Activated B cell treated with CpG ODN at 0.5 μM for 24 hours (primary cell): ENCODE results near the gene KCNA5. TPM values are rescaled to one million over a fixed set of nuclear protein-coding genes. Genes with fewer than 3 reads are reported as not detected.

Experiments used
- ATAC-seq: fragments of 200-7000 bp; cut with Tn5 transposase; one replicate; pipeline ENCODE4 v1.10.0; 2021; ENCODE audit warnings: low read depth, mild to moderate bottlenecking, moderate library complexity
- CTCF ChIA-PET: fragments of 350-600 bp; sonication (Branson Sonifier 250); formaldehyde crosslinking; loops from one replicate; lab custom pipeline; 2021; ENCODE audit warnings: antibody characterized with exemption; lab: Charles Lee
- POLR2A ChIA-PET: fragments of 350-600 bp; sonication (Branson Sonifier 250); formaldehyde crosslinking; loops from one replicate; lab custom pipeline; 2021; ENCODE audit warnings: antibody characterized with exemption; lab: Charles Lee
- DNase-seq: peaks from one replicate; pipeline ENCODE4 v3.0.0; 2022
- H3K27ac Mint-ChIP-seq: one replicate; pipeline ENCODE4 v1.8.0; 2020; ENCODE audit warnings: mixed read lengths
- H3K27me3 Mint-ChIP-seq: one replicate; pipeline ENCODE4 v1.8.0; 2021; ENCODE audit warnings: mixed read lengths
- H3K36me3 Mint-ChIP-seq: one replicate; pipeline ENCODE4 v1.8.0; 2021; ENCODE audit warnings: low read depth, mixed read lengths
- H3K4me1 Mint-ChIP-seq: one replicate; pipeline ENCODE4 v1.8.0; 2021; ENCODE audit warnings: mixed read lengths
- H3K4me3 Mint-ChIP-seq: one replicate; pipeline ENCODE4 v1.8.0; 2020; ENCODE audit warnings: mild to moderate bottlenecking, mixed read lengths
- H3K9me3 Mint-ChIP-seq: one replicate; pipeline ENCODE4 v1.8.0; 2020; ENCODE audit warnings: mixed read lengths
- CTCF ChIP-seq: fragments of 200-600 bp; IDR thresholded peaks from one replicate; pipeline ENCODE4 v1.8.0; 2022; ENCODE audit warnings: antibody characterized with exemption, mild to moderate bottlenecking
- intact Hi-C: fragments of 100-400 bp; cut with micrococcal nuclease; formaldehyde crosslinking; loops from one replicate; pipeline ENCODE4 v1.15.1; 2024
- total RNA-seq: library from RNA; stranded (reverse); gene quantifications from 2 replicates; pipeline ENCODE4 v1.2.3, GENCODE V29; 2022

KCNA5 gene
- total RNA-seq, 1 donor from 2014 or later = 0.42 TPM

- no peak overlapping the region for H3K4me3 Mint-ChIP-seq
- H3K27ac Mint-ChIP-seq = no peak overlapping the region
- no peaks in the 10 kb centered on the region for H3K4me1 Mint-ChIP-seq
- intact Hi-C loops = no loop called here
- TF ChIP-seq CTCF = no peak
- DNase-seq (no peak), ATAC-seq (no peak)
- H3K36me3 Mint-ChIP-seq = no peaks in the 10 kb centered on the region
- ChIA-PET POLR2A (no interaction called here), CTCF (interaction anchor here (7.9 kb wide), 1 partner anchor 57 kb away, joined by 162 read pairs; no protein-coding TSS in a partner anchor)
- no peaks in the 10 kb centered on the region for H3K9me3 Mint-ChIP-seq
- H3K27me3 Mint-ChIP-seq = peaks cover 25% of the 10 kb centered on the region
Observed at GRCh38 chr12:5026342-5026938, 17.2 kb upstream of the KCNA5 start.

GRCh38 chr12:5027046-5027821 lies 16.4 kb upstream of the KCNA5 start:
- TF ChIP-seq CTCF = no peak
- H3K27ac Mint-ChIP-seq = no peak overlapping the region
- H3K9me3 Mint-ChIP-seq = no peaks in the 10 kb centered on the region
- CTCF ChIA-PET = interaction anchor here (7.9 kb wide), 1 partner anchor 57 kb away, joined by 162 read pairs; no protein-coding TSS in a partner anchor
- POLR2A ChIA-PET = no interaction called here
- no peak for DNase-seq
- no peak overlapping the region for H3K4me3 Mint-ChIP-seq
- intact Hi-C loops = no loop called here
- no peak for ATAC-seq
- peaks cover 3% of the 10 kb centered on the region for H3K4me1 Mint-ChIP-seq
- H3K27me3 Mint-ChIP-seq = peaks cover 25% of the 10 kb centered on the region
- no peaks in the 10 kb centered on the region for H3K36me3 Mint-ChIP-seq

GRCh38 chr12:5030066-5030465 lies 13.6 kb upstream of the KCNA5 start:
- Mint-ChIP-seq H3K4me1 (peaks cover 3% of the 10 kb centered on the region), H3K36me3 (no peaks in the 10 kb centered on the region), H3K27ac (no peak overlapping the region), H3K9me3 (no peaks in the 10 kb centered on the region), H3K4me3 (no peak overlapping the region), H3K27me3 (peaks cover 22% of the 10 kb centered on the region)
- no peak for DNase-seq
- ChIA-PET POLR2A (no interaction called here), CTCF (no interaction called here)
- TF ChIP-seq CTCF = no peak
- intact Hi-C loops = no loop called here
- no peak for ATAC-seq

- Mint-ChIP-seq H3K4me1 (peaks cover 3% of the 10 kb centered on the region), H3K9me3 (no peaks in the 10 kb centered on the region), H3K36me3 (no peaks in the 10 kb centered on the region), H3K27ac (no peak overlapping the region), H3K27me3 (peaks cover 13% of the 10 kb centered on the region), H3K4me3 (no peak overlapping the region)
- ATAC-seq (no peak), DNase-seq (no peak)
- ChIA-PET POLR2A (no interaction called here), CTCF (interaction anchor here (1.0 kb wide), 1 partner anchor 55 kb away, joined by 3 read pairs; no protein-coding TSS in a partner anchor)
- intact Hi-C loops = no loop called here
- TF ChIP-seq CTCF = no peak
Observed at GRCh38 chr12:5031242-5031641, 12.4 kb upstream of the KCNA5 start.

GRCh38 chr12:5031958-5032357 lies 11.7 kb upstream of the KCNA5 start:
- Mint-ChIP-seq H3K36me3 (no peaks in the 10 kb centered on the region), H3K4me1 (peaks cover 3% of the 10 kb centered on the region), H3K9me3 (no peaks in the 10 kb centered on the region), H3K4me3 (no peak overlapping the region), H3K27ac (no peak overlapping the region), H3K27me3 (peaks cover 18% of the 10 kb centered on the region)
- intact Hi-C loops = no loop called here
- ATAC-seq (no peak), DNase-seq (no peak)
- ChIA-PET POLR2A (no interaction called here), CTCF (interaction anchor here (0.9 kb wide), 1 partner anchor 10 kb away, joined by 3 read pairs; no protein-coding TSS in a partner anchor)
- TF ChIP-seq CTCF = no peak
